HepG2 (cell line): ENCODE results near the gene ANAPC1. TPM values are rescaled to one million over a fixed set of nuclear protein-coding genes. Genes with fewer than 3 reads are reported as not detected.

Experiments
- EHMT2 ChIP-seq: fragments of 200-600 bp; sonication (generic); IDR thresholded peaks from 2 replicates; pipeline ENCODE4 v1.7.0; 2017; ENCODE audit warnings: antibody characterized with exemption, low read depth, low read length, borderline replicate concordance
- ESRRA ChIP-seq: sonication (generic); formaldehyde crosslinking; IDR thresholded peaks from 2 replicates; pipeline ENCODE4 v1.5.1; 2020; ENCODE audit warnings: mild to moderate bottlenecking, low read depth, missing genetic modification reagents
- GATA4 ChIP-seq: sonication (generic); IDR thresholded peaks from 2 replicates; pipeline ENCODE4 v1.6.1; 2016; ENCODE audit warnings: antibody characterized with exemption, low read depth, borderline replicate concordance
- GATAD1 ChIP-seq: IDR thresholded peaks from 2 replicates; pipeline ENCODE4 v1.6.1; 2016; ENCODE audit warnings: missing genetic modification reagents, missing compliant biosample characterization
- GLI4 ChIP-seq: sonication (generic); formaldehyde crosslinking; IDR thresholded peaks from 2 replicates; pipeline ENCODE4 v1.5.1; 2020; ENCODE audit warnings: missing genetic modification reagents, mild to moderate bottlenecking, moderate library complexity, borderline replicate concordance
- HNRNPLL ChIP-seq: fragments of 200-400 bp; formaldehyde crosslinking; IDR thresholded peaks from 2 replicates; pipeline ENCODE4 v1.6.1; 2017; ENCODE audit warnings: mild to moderate bottlenecking, low read depth, low read length; ENCODE audit not compliant: poor library complexity, severe bottlenecking
- NBN ChIP-seq: fragments of 450-650 bp; conservative IDR thresholded peaks from 2 replicates; pipeline ENCODE4 v1.6.1; 2017
- RARA ChIP-seq: IDR thresholded peaks from 2 replicates; pipeline ENCODE4 v1.6.1; 2016; ENCODE audit warnings: missing genetic modification reagents, missing compliant biosample characterization
- SALL1 ChIP-seq: sonication (generic); formaldehyde crosslinking; IDR thresholded peaks from 2 replicates; pipeline ENCODE4 v1.8.0; 2022; ENCODE audit warnings: mild to moderate bottlenecking, missing genetic modification reagents
- TCF7L2 ChIP-seq: IDR thresholded peaks from 2 replicates; pipeline ENCODE4 v1.6.1; 2011; ENCODE audit warnings: mild to moderate bottlenecking, low read depth, low read length, moderate library complexity
- ZIK1 ChIP-seq: sonication (generic); formaldehyde crosslinking; IDR thresholded peaks from 2 replicates; pipeline ENCODE4 v1.5.0; 2020; ENCODE audit warnings: mild to moderate bottlenecking, low read depth, missing genetic modification reagents, borderline replicate concordance
- ZNF468 ChIP-seq: sonication (generic); formaldehyde crosslinking; IDR thresholded peaks from 2 replicates; pipeline ENCODE4 v1.8.0; 2022; ENCODE audit warnings: mild to moderate bottlenecking, moderate library complexity, missing genetic modification reagents
- ZNF558 ChIP-seq: sonication (generic); formaldehyde crosslinking; IDR thresholded peaks from 2 replicates; pipeline ENCODE4 v1.9.0; 2022; ENCODE audit warnings: mild to moderate bottlenecking, missing genetic modification reagents, borderline replicate concordance
- ZNF564 ChIP-seq: sonication (generic); formaldehyde crosslinking; IDR thresholded peaks from 2 replicates; pipeline ENCODE4 v1.8.1; 2023; ENCODE audit warnings: mild to moderate bottlenecking, missing genetic modification reagents
- polyA plus RNA-seq, 8 experiments: library from polyadenylated mRNA; depleted of rRNA in 3 of 8; stranded (reverse) in 7 of 8; unstranded in 1 of 8; fragments of >200 nt; fragmentation: Illumina TruSeq in 4 of 8; extraction: Trizol in 4 of 8; gene quantifications; 2 replicates each; pipeline versions ENCODE4 v1.2.1 to v1.2.3, GENCODE V29; 2011 to 2016; ENCODE audit warnings: low read depth in 4 of 8, missing spikeins in 1 of 8, mixed read lengths in 1 of 8; ENCODE audit not compliant: insufficient read depth in 1 of 8
- total RNA-seq, 5 experiments: library from RNA; depleted of rRNA; stranded (reverse); fragments of >200 nt; fragmentation: Illumina TruSeq; extraction: Trizol; gene quantifications; 2 replicates each; pipeline ENCODE4 v1.2.3, GENCODE V29; 2016; ENCODE audit warnings: low read depth in 1 of 5
- TF ChIP-seq, protein P1 (sequence below): sonication (generic); formaldehyde crosslinking; IDR thresholded peaks from 2 replicates; pipeline ENCODE4 v1.5.0; 2020; ENCODE audit warnings: mild to moderate bottlenecking, missing genetic modification reagents, borderline replicate concordance
- TF ChIP-seq, protein P2 (sequence below): IDR thresholded peaks from 2 replicates; pipeline ENCODE4 v1.6.1; 2016; ENCODE audit warnings: mild to moderate bottlenecking, missing biosample characterization, missing genetic modification reagents
- TF ChIP-seq, protein P3 (sequence below): sonication (generic); formaldehyde crosslinking; IDR thresholded peaks from 2 replicates; pipeline ENCODE4 v1.8.0; 2022; ENCODE audit warnings: missing genetic modification reagents, mild to moderate bottlenecking, inconsistent platforms, borderline replicate concordance
- TF ChIP-seq, protein P4 (sequence below): sonication (generic); formaldehyde crosslinking; IDR thresholded peaks from 2 replicates; pipeline ENCODE4 v1.4.0; 2020; ENCODE audit warnings: mild to moderate bottlenecking, missing genetic modification reagents
- TF ChIP-seq, protein P5 (sequence below): sonication (generic); formaldehyde crosslinking; IDR thresholded peaks from 2 replicates; pipeline ENCODE4 v1.4.0; 2020; ENCODE audit warnings: missing genetic modification reagents
- TF ChIP-seq, protein P6 (sequence below): sonication (generic); formaldehyde crosslinking; IDR thresholded peaks from 2 replicates; pipeline ENCODE4 v1.4.0; 2020; ENCODE audit warnings: missing genetic modification reagents
- TF ChIP-seq, protein P7 (sequence below): sonication (generic); formaldehyde crosslinking; IDR thresholded peaks from 2 replicates; pipeline ENCODE4 v1.4.0; 2020; ENCODE audit warnings: mild to moderate bottlenecking, missing genetic modification reagents

Gene ANAPC1
- total and polyA plus RNA-seq, 2 of the 13 experiments (the other 11 are each of a cell fraction or from before 2014, with no cell fraction given) = 50.0 to 89.7 TPM

DNA sequence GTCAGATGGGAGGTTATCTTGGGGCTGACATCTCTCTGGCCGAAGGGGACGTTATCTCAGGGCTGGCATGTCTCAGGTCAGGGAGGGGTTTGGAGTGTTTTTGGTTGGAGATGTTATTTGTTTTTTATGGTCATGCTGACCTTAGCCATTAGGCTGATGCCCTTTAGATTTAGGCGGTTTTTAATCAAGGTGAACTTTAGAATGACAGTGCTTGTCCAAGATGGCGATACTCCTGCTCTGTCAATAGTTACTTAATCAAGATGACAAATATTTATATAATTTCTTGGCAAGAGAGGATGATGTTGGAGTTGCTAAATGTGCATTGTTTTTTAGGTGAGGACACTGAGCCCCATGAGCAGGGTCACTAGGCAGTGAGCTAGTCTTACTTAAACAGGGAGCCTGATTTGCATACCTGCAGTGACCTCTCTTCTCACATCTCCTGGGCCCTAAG lies 48.9 kb upstream of the ANAPC1 start (continued):
- TF ChIP-seq, protein P1, sequence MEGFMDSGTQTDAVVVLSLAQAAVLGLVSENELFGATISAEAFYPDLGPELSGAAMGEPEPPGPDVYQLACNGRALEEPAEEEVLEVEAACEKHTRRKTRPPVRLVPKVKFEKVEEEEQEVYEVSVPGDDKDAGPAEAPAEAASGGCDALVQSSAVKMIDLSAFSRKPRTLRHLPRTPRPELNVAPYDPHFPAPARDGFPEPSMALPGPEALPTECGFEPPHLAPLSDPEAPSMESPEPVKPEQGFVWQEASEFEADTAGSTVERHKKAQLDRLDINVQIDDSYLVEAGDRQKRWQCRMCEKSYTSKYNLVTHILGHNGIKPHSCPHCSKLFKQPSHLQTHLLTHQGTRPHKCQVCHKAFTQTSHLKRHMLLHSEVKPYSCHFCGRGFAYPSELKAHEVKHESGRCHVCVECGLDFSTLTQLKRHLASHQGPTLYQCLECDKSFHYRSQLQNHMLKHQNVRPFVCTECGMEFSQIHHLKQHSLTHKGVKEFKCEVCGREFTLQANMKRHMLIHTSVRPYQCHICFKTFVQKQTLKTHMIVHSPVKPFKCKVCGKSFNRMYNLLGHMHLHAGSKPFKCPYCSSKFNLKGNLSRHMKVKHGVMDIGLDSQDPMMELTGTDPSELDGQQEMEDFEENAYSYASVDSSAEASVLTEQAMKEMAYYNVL (CRISPR knock-in tag) = no peak
- TF ChIP-seq, protein P2, sequence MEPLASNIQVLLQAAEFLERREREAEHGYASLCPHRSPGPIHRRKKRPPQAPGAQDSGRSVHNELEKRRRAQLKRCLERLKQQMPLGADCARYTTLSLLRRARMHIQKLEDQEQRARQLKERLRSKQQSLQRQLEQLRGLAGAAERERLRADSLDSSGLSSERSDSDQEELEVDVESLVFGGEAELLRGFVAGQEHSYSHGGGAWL = no peak
- no peak for TF ChIP-seq ZNF468 (CRISPR knock-in tag)
- TF ChIP-seq, protein P3, sequence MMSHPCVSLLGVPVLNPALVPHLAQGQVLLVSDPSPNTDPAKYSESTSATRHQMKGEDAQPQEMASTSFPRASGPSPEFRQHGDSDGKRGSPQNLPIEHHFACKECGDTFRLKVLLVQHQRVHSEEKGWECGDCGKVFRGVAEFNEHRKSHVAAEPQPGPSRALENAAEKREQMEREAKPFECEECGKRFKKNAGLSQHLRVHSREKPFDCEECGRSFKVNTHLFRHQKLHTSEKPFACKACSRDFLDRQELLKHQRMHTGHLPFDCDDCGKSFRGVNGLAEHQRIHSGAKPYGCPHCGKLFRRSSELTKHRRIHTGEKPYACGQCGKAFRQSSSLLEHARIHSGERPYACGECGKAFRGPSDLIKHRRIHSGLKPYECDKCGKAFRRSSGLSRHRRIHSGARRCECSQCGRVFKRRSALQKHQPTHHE (CRISPR knock-in tag) = no peak
- TF ChIP-seq GLI4 (CRISPR knock-in tag) = no peak
- no peak for TF ChIP-seq ZIK1
- TF ChIP-seq, protein P4, sequence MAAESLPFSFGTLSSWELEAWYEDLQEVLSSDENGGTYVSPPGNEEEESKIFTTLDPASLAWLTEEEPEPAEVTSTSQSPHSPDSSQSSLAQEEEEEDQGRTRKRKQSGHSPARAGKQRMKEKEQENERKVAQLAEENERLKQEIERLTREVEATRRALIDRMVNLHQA (CRISPR knock-in tag) = no peak
- TF ChIP-seq EHMT2 = no peak
- no peak for TF ChIP-seq HNRNPLL
- no peak for TF ChIP-seq TCF7L2
- TF ChIP-seq ESRRA (CRISPR knock-in tag) = no peak
- no peak; the same call in 1 of the 2 replicates for TF ChIP-seq SALL1 (CRISPR knock-in tag)
- no peak for TF ChIP-seq NBN
- no peak for TF ChIP-seq ZNF558 (CRISPR knock-in tag)
- TF ChIP-seq, protein P5, sequence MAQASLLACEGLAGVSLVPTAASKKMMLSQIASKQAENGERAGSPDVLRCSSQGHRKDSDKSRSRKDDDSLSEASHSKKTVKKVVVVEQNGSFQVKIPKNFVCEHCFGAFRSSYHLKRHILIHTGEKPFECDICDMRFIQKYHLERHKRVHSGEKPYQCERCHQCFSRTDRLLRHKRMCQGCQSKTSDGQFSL (CRISPR knock-in tag) = no peak
- TF ChIP-seq, protein P6, sequence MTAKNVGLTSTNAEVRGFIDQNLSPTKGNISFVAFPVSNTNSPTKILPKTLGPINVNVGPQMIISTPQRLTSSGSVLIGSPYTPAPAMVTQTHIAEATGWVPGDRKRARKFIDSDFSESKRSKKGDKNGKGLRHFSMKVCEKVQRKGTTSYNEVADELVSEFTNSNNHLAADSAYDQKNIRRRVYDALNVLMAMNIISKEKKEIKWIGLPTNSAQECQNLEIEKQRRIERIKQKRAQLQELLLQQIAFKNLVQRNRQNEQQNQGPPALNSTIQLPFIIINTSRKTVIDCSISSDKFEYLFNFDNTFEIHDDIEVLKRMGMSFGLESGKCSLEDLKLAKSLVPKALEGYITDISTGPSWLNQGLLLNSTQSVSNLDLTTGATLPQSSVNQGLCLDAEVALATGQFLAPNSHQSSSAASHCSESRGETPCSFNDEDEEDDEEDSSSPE (CRISPR knock-in tag) = no peak
- no peak for TF ChIP-seq GATA4
- TF ChIP-seq RARA (CRISPR knock-in tag) = no peak
- TF ChIP-seq, protein P7, sequence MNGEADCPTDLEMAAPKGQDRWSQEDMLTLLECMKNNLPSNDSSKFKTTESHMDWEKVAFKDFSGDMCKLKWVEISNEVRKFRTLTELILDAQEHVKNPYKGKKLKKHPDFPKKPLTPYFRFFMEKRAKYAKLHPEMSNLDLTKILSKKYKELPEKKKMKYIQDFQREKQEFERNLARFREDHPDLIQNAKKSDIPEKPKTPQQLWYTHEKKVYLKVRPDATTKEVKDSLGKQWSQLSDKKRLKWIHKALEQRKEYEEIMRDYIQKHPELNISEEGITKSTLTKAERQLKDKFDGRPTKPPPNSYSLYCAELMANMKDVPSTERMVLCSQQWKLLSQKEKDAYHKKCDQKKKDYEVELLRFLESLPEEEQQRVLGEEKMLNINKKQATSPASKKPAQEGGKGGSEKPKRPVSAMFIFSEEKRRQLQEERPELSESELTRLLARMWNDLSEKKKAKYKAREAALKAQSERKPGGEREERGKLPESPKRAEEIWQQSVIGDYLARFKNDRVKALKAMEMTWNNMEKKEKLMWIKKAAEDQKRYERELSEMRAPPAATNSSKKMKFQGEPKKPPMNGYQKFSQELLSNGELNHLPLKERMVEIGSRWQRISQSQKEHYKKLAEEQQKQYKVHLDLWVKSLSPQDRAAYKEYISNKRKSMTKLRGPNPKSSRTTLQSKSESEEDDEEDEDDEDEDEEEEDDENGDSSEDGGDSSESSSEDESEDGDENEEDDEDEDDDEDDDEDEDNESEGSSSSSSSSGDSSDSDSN = no peak
- no peak for TF ChIP-seq ZNF564 (CRISPR knock-in tag)
- no peak for TF ChIP-seq GATAD1 (CRISPR knock-in tag)
